A673 (cell line): Measurements from ENCODE around the gene OR4D2.

ENCODE experiments used
- CTCF ChIP-seq: fragments of 300-800, 200-600 bp; sonication (generic); conservative IDR thresholded peaks from 2 replicates; pipeline ENCODE4 v1.5.1; 2017; ENCODE audit warnings: low read depth, mild to moderate bottlenecking, antibody characterized with exemption, low read length, moderate library complexity, mixed read lengths
- EZH2 ChIP-seq: fragments of 200-600 bp; sonication (generic); IDR thresholded peaks from 2 replicates; pipeline ENCODE4 v1.6.1; 2017; ENCODE audit warnings: borderline replicate concordance, low read depth, mild to moderate bottlenecking, mixed read lengths, antibody characterized with exemption, low read length; ENCODE audit not compliant: poor library complexity, severe bottlenecking

GRCh38 chr17:58172369-58173071 lies 5.7 kb downstream of the OR4D2 start:
- peak; percentile 52 for TF ChIP-seq CTCF
- TF ChIP-seq EZH2: no peak
